IPS-NIHi7 (cell line): ENCODE data around the gene ASB12.
"Not testable (repeated sequence)": the region's sequence is repeated elsewhere in the genome, so short reads cannot be mapped to it uniquely, and the experiment has no call there.

ENCODE experiments used
- DNase-seq: peaks from one replicate; pipeline ENCODE4 v3.0.0; 2012; ENCODE audit warnings: mixed read lengths; ENCODE audit errors: extremely low spot score

Gene ASB12

GRCh38 chrX:64230123-64230970, at the start of gene ASB12:
ASB12 (minus strand) TSS chrX:64230607; CDS start chrX:64225650, 4,957 bp downstream.
- DNase-seq: no peak

DNA sequence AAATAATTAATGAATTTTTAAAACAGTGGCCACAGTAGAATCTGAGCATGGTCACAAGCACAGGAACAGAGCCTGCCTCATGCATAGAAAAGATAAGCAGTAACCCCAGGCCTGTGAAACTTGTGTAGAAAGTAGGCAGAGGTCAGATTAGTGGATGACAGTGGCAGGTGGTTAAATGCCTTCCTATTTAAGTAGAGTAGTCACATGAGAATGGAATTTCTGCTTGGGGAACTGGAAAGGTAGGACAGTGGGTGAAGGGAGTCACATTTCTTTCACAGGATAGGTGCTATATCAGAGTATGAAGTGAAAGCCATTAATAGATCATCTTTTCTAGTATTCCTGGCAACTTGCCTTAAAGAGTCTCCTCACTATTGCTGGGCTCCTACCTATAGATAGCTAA, 34.9 kb upstream of the ASB12 start:
- no peak for DNase-seq

DNA sequence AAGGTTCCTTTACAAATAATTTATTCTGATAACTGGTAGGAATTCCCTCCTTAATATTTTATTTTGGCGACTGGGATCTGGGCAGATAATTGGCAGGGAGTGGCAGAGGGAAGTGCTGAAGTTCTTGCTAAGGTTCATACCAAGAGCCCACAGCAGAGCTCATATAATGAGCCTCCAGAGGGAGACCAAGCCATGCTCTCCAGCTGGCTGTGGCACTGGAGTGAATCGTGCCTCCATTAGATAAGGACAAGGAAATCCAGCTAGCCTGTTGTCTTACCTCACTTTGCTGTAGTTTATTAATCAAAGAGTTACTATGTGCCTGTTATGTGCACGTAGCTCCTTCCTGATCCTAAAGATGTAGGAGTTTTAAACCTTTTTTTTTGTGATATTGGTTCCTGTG, 1.3 kb downstream of the ASB12 start:
- no peak for DNase-seq

DNA sequence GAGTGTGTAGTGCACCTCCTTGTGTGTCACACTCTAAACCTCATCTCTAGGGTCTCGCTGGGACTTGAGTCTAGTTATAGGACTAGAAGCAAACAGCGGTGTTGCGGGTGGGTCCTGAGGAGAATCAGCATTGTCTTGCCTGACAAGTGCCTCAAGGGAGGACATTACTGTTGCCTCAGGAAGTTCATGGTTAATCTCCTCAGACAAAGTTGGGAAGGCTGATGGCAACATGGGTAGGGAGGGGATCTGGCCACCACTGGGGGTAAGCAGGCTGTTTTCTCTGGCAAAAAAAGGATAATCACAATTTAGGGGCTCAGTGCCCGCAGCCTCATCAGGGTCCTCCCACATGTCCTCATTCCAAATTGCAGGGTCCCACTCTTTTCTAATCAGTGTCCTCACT, 12.4 kb downstream of the ASB12 start:
- no peak for DNase-seq

DNA sequence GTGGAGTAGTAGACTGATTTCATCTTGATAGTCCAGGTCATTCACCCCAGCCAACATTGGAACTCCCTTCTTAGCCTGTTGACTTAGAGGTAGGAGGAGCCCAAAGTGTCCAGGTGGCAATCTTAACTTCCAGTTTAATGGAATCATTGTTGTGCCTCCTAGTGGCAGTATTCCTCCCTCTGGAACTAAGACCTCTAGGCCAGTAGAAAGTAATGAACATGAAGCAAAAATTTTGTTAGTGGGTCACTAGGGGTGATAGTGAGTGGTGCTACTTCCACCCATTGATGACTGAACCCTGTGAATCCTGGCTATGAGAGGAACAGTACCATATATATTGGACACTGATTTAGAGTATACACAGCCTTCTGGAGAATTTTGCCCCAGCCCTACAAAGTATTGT, 16.4 kb downstream of the ASB12 start:
- DNase-seq: not testable (repeated sequence)

DNA sequence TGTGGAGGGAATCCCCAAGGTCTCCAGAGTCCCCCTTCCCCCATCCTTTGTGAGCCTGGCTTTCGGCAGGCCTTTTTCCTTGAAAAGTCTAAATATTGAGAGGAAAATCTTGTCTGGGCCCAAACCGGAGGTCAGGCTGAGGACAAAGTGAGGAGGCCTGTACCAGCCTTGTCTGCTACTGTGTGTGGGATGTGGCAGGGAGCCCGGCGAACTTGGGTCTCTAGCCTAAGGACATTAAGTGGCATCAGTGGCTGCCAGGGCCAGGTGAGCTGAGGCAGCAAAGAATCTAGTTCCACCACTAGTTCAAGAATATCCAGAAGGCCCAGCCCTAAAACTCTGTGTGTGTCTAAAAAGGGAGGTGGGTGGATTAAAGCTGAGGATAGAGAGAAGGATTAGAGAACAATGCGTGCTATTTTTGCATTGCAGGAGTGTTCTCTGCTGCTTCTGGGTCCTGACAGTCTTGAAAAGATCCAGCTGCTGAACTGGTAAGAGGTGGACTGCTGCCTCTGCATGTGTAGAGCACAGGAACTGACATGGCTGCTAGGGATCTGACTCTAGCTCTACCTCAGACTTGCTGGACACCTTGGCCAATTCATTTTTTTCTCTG, 23.7 kb downstream of the ASB12 start:
- DNase-seq: no peak

DNA sequence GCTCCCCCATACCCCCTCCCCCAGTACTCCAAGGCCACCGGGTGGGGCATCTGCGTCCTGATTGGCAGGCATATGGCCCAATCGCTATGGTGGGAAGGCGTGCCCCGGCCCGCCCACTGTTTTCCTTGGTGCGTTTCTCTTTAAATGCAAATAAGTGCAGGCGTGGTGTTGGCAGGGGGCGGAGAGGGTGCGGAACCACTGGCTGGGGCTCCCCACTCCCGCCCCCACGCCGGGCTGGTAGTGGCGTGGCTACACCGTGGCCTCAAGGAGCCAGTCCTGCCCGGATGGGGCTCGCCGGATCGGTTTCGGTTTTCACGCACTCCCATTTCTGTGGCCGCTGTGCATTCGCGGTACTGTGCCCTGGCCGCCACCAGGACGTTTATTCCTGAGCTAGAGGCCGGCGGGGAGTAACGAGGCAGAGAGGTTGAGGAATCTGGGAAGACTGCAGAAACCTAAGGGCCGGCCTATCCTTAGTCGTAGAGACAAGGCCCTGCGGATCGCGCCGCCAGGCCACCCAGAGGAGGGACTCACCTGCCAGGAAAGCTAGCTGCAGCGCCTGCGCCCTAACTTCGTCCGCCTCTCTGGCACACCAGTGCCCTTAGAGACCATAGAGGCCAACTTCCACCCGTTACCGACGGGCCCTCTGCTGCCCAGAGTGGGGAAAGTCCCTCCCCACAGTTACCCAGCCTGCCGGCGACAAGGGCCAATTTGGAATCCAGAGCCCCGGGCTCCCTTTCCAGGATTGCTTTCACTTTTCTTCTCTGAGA, 24.5 kb downstream of the ASB12 start:
- peak; percentile 80 for DNase-seq

GRCh38 chrX:64205441-64205734, 25.0 kb downstream of the ASB12 start, which contains the start of gene AMER1:
AMER1 (minus strand) TSS chrX:64205708; CDS start chrX:64193286, 12,422 bp downstream.
- DNase-seq: no peak

DNA sequence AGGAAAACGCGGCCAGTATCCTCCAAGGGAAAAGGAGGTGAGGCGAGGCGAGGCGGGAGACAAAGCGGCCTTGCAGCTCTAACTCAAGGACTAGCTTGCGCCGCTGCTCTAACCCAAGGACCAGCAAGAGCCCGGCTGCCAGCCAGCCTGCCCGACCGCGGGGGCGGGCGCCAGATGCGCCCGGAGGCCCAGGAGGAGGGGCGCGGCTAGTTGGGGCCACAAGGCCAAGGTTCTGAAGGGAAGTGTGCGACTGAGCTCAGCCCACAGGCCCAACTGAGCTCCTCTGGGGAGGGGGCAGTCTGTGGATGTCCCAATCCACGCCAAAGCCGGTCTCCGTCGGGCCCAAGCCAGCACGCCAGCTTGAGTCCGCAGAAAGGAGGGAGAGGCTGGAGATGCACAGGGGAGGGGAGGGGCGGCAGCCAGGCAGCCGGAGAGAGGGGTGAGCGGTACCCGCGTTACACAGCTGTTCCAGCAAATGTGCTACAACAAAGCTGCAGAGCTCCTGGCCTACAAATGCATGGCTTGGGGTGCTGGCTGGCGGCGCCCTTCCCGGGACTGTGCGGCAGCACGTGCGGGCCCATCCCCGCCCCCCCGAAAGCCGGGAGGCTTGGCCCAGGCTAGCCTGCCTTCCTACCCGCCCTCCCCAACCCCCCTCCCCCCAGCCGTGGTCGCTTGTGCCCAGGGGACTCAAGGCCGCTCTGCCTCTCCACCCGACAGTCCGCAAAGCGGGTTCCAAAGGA, 25.5 kb downstream of the ASB12 start:
- peak; percentile 51 for DNase-seq

DNA sequence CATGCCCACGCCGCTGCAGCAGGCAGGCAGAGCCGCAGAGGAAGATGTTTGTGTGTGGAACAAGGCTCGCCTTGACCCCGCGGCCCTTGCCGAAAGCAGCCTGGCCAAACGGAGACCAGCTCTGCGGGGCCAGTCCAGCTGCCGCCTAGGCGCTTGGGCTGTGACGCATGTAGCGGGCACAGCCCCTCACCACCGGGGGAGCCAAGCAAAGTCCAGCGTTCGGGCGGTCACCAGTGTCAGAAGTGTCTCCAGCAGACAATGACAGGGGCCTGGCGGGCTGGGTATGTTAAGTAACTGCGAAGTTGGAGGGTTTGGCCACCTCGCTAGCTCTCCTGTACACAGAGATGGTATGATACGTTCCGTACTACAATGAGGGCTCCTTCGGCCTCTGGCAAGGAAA, 26.2 kb downstream of the ASB12 start:
- no peak for DNase-seq

DNA sequence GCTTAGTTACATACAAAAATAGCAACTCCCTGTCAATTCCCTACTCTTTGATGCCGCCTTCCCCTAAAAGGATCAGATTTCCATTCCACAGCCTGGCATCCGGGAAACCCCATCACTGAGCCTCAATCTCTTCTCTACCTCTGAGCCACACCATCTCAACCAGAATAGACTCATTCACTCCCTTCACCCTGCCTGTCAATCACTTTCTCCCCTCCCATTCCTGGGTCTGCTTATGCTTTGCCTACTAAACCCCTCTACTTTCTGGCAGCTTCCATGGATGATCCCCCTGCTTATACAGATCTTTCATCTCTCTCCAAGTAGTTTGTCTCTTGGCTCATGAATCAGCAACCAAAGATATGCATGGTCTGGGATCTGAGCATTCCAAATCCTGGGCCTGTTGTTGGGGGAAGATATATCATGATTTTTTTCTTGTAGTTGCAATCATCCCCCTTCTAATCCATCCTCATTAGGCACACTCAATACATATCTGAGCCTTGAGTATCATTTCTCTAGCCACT, 27.5 kb downstream of the ASB12 start:
- no peak for DNase-seq

GRCh38 chrX:64198036-64198435, 32.4 kb downstream of the ASB12 start:
- no peak for DNase-seq

GRCh38 chrX:64196606-64197005, 33.8 kb downstream of the ASB12 start:
- DNase-seq: no peak

GRCh38 chrX:64195862-64196261, 34.5 kb downstream of the ASB12 start:
- DNase-seq: peak; percentile 20

DNA sequence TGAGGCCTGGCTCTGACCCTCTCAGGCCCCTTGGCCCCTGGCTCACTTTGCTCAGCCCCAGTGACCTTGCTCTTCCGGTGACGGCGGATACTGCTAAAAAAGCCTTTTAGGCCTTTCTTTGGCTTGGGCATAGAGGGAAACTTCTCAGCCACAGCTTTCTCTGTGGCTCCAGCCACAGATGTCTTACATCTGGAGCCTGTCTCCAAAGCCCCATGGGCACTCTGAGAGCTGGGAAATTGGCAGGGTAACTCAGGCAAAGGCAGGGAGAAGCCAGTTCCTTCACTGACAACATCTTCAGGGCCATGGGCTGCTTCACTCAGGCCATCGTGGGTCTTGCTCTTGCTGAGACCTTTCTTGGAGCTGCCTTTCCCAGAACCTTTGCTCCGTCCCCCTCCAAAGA, 37.7 kb downstream of the ASB12 start:
- no peak for DNase-seq

GRCh38 chrX:64192040-64192439, 38.4 kb downstream of the ASB12 start:
- no peak for DNase-seq

DNA sequence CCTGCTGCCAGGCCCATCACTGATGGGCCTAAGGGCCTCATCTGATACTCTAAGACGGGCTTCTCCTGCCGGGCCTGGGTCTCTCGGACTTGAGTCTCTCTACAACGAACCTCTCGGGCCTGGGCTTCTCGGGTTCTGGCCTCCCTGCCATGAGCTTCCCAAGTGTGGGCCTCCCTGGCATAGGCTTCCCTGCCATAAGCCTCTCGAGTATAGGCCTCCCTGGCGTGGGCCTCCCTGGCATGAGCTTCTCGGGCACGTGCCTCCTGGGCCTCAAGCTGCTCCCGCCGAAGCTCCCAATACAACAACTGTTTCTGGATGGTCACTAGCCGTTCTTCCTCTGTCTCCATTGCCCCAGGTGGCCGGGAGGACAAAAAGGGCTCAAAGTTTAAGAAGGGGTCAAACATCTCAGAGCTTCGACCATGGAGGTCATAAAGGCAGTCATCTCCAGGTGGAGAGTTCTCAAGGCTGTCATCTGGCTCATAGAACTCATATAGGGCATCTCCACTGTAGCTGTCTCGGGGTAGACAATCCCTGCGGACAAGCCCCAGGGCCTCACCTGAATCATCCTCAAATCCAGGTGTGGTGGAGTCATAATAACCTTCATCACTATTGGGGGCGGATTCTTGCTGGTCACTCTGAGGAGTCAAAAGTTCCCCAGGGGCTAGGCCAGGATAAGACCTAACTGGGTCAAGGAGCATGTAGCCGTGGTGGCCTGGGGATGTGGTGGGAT, 39.0 kb downstream of the ASB12 start:
- DNase-seq: no peak

- no peak for DNase-seq
Observed at GRCh38 chrX:64190136-64190740, 40.2 kb downstream of the ASB12 start.

DNA sequence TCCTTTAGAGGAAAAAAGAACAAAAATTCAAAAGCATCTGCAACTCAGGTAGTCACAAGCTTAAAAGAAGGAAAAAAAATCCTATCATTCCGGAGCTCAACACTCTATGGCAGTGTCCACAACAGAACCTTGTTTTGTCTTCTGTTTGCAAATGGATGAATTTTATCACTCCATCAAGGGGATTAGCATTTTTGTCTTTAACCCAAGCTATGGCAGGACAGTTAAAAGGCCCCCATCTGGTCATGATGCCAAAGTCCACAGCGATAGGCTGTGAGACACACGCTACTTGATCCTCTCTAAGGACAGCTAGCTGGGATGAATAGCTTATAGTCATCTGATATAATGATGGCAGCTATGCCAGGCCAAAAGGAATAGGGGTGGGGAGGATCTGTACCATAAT, 41.5 kb downstream of the ASB12 start:
- DNase-seq: no peak

DNA sequence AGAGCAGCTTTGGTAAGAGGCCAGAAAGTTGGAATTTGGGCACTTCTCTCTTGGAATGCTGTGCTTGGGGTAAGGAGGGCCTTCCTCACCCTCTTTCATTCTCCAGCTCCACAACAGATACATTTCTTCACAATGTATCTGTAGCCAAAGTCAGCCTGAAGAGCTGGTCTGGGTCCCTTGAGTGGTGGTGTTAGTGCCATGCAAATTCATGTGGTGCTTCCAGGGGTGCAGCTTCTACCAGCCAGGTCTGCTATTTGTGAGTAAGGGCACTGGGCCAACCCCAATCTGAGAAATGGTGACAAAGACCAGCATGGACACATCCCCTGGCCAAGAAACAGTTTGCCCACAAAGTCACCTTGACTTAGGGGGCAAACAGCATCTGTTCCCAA, 42.7 kb downstream of the ASB12 start:
- DNase-seq: no peak
